GM18498 (cell line): ENCODE results near the gene OR10H5.
"Not testable (repeated sequence)": the region's sequence is repeated elsewhere in the genome, so short reads cannot be mapped to it uniquely, and the experiment has no call there.

Source experiments
- ATAC-seq: cut with Tn5 transposase; IDR thresholded peaks from one replicate; pipeline ENCODE4 v1.9.1; 2021; ENCODE audit warnings: mild to moderate bottlenecking, moderate library complexity; ENCODE audit not compliant: unreplicated experiment

The OR10H5 gene

GRCh38 chr19:15810335-15810734, 22.9 kb downstream of the OR10H5 start:
- ATAC-seq, result no peak

GRCh38 chr19:15811476-15811875, 24.0 kb downstream of the OR10H5 start:
- ATAC-seq, result no peak

GRCh38 chr19:15812060-15812722, 24.7 kb downstream of the OR10H5 start:
- ATAC-seq, result no peak

GRCh38 chr19:15813916-15814315, 26.5 kb downstream of the OR10H5 start:
- ATAC-seq, result no peak

GRCh38 chr19:15815306-15815705, 27.8 kb downstream of the OR10H5 start, which contains the start of gene OR10H1:
TSS of gene OR10H1 (minus strand) at chr19:15815664. CDS start at chr19:15808037, 7,627 bp downstream.
- ATAC-seq, result no peak

GRCh38 chr19:15820646-15821045, 33.2 kb downstream of the OR10H5 start:
- ATAC-seq, result no peak

GRCh38 chr19:15825753-15826152, 38.3 kb downstream of the OR10H5 start:
- ATAC-seq, result no peak

- ATAC-seq, result no peak
Observed at GRCh38 chr19:15828121-15828610, 40.7 kb downstream of the OR10H5 start.

- ATAC-seq, result not testable (repeated sequence)
Observed at GRCh38 chr19:15828611-15829305, 41.3 kb downstream of the OR10H5 start.

- ATAC-seq, result no peak
Observed at GRCh38 chr19:15829306-15829698, 41.8 kb downstream of the OR10H5 start.

GRCh38 chr19:15829786-15830185, 42.3 kb downstream of the OR10H5 start:
- no peak for ATAC-seq

GRCh38 chr19:15831626-15832025, 44.2 kb downstream of the OR10H5 start:
- ATAC-seq, result no peak

- not testable (repeated sequence) for ATAC-seq
Observed at GRCh38 chr19:15834232-15834631, 46.8 kb downstream of the OR10H5 start.

GRCh38 chr19:15835565-15836329, 48.3 kb downstream of the OR10H5 start:
- ATAC-seq, result not testable (repeated sequence)

GRCh38 chr19:15836330-15837220, 49.1 kb downstream of the OR10H5 start:
- ATAC-seq, result peak; percentile 96

- ATAC-seq, result peak; percentile 22
Observed at GRCh38 chr19:15837221-15837731, 49.8 kb downstream of the OR10H5 start.

- no peak for ATAC-seq
Observed at GRCh38 chr19:15838351-15838750, 50.9 kb downstream of the OR10H5 start.

- not testable (repeated sequence) for ATAC-seq
Observed at GRCh38 chr19:15839888-15840287, 52.4 kb downstream of the OR10H5 start.

- no peak for ATAC-seq
Observed at GRCh38 chr19:15840833-15841232, 53.4 kb downstream of the OR10H5 start.

- no peak for ATAC-seq
Observed at GRCh38 chr19:15841875-15842569, 54.6 kb downstream of the OR10H5 start.
